ENCODE measurements around the gene CABLES2. TPM values are rescaled to one million over a fixed set of nuclear protein-coding genes. Genes with fewer than 3 reads are reported as not detected.
A peak's percentile ranks its signal among the peaks of the same experiment; 100 is the strongest.

Gene CABLES2
- total and polyA plus RNA-seq, 9 of the 15 experiments (the other 6 are each of a cell fraction or from before 2014, with no cell fraction given), result 0.46 to 4.2 (median 1.6) TPM

DNA sequence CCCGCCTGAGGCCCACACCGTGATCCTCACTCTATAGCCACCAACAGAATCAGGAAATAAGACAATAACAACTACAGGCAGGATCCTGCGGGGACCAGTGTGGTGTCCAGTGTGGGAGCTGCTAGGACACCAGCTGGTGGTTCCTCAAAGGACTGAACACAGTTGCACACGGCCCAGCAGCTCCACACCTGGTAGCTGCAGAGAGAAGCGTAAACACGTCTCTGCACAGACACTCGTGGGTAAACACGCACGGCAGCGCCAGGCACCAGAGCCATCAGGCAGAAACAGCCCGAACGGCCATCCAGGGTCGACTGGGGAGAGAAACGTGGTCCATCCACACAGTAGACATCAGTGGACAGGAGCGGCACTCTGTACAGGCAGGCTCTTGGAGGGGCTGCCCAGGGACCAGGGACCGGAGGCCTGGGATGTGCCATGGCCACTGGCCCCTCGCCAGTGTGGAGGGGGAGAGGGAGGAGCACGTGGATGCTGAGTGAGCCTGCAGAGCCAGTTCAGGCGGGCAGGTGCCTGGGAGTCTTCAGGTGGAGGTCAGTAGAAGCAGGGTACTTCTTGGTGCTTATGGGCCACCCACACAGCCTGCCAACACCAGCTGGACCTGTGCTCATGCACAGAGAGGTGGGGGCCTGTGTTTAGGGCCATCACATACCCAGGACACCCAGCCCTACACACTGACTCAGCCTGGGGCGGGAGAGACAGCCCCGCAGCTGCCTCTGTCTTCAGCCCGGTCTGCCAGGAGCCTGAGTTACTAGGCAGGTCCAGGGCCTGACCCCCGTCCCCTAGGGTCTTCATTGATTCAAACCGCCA, 32.5 kb downstream of the CABLES2 start:
- H3K79me2 ChIP-seq (ENCODE audit: control insufficient read depth, insufficient read depth, low read length), result no peaks in the 10 kb centered on the region
- H2AFZ ChIP-seq (ENCODE audit: low read depth, low read length), result no peak overlapping the region
- H3K9ac ChIP-seq (ENCODE audit: insufficient read depth in 1 of 2, low read depth in 2 of 2, low read length in 2 of 2), result peak overlapping the region in 1 of 2 experiments; percentile 36; a peak in 2 of 4 replicates
- FAIRE-seq, result no peak
- in situ Hi-C loops (cut with MboI), result no loop called here
- DNase-seq (ENCODE audit: extremely low read depth in 1 of 4, low spot score in 3 of 4), result no peak
- TF ChIP-seq, protein P1, sequence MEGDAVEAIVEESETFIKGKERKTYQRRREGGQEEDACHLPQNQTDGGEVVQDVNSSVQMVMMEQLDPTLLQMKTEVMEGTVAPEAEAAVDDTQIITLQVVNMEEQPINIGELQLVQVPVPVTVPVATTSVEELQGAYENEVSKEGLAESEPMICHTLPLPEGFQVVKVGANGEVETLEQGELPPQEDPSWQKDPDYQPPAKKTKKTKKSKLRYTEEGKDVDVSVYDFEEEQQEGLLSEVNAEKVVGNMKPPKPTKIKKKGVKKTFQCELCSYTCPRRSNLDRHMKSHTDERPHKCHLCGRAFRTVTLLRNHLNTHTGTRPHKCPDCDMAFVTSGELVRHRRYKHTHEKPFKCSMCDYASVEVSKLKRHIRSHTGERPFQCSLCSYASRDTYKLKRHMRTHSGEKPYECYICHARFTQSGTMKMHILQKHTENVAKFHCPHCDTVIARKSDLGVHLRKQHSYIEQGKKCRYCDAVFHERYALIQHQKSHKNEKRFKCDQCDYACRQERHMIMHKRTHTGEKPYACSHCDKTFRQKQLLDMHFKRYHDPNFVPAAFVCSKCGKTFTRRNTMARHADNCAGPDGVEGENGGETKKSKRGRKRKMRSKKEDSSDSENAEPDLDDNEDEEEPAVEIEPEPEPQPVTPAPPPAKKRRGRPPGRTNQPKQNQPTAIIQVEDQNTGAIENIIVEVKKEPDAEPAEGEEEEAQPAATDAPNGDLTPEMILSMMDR (IDR thresholded peaks at IDR 0.05 in 2 of 3, conservative IDR thresholded peaks at IDR 0.05 in 1 of 3; ENCODE audit: insufficient read depth in 2 of 3, low read depth in 1 of 3, low read length in 3 of 3), result 0 out of 6 replicates have a peak, but pooled peaks of 1 of the 3 experiments have one; percentile 15
- TF ChIP-seq POLR2G (IDR thresholded peaks at IDR 0.05; ENCODE audit: low read depth, low read length) (peak; percentile 8; the same call in 1 of the 2 replicates), FOXJ2 (tag; IDR thresholded peaks at IDR 0.05) (no peak)
- TF ChIP-seq, protein P2, sequence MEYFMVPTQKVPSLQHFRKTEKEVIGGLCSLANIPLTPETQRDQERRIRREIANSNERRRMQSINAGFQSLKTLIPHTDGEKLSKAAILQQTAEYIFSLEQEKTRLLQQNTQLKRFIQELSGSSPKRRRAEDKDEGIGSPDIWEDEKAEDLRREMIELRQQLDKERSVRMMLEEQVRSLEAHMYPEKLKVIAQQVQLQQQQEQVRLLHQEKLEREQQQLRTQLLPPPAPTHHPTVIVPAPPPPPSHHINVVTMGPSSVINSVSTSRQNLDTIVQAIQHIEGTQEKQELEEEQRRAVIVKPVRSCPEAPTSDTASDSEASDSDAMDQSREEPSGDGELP (CRISPR knock-in tag; IDR thresholded peaks at IDR 0.05; ENCODE audit: borderline replicate concordance), result peak; percentile 37; the same call in 1 of the 2 replicates
- TF ChIP-seq, protein P3, sequence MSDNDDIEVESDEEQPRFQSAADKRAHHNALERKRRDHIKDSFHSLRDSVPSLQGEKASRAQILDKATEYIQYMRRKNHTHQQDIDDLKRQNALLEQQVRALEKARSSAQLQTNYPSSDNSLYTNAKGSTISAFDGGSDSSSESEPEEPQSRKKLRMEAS (CRISPR knock-in tag; IDR thresholded peaks at IDR 0.05), result 0 out of 2 replicates have a peak, but pooled peaks have one; percentile 0
- H3K9me3 ChIP-seq (replicated peaks; ENCODE audit: control insufficient read depth, insufficient read depth, low read depth, low read length), result no peaks in the 10 kb centered on the region
- H3K27ac ChIP-seq (ENCODE audit: extremely low read depth, low read depth, low read length), result no peak overlapping the region
- BruUV-seq (replicated peaks), result no TSS peak
- H3K36me3 ChIP-seq (ENCODE audit: control insufficient read depth, insufficient read depth, low read length), result no peaks in the 10 kb centered on the region
- H3K4me1 ChIP-seq (replicated peaks in 1 of 2; ENCODE audit: control insufficient read depth in 2 of 2, insufficient read depth in 2 of 2, low read length in 2 of 2), result peaks cover 7 to 78% of the 10 kb centered on the region in 2 experiments; a peak in 4 of 5 replicates
- H3K9me1 ChIP-seq (ENCODE audit: control insufficient read depth, insufficient read depth, low read length), result no peaks in the 10 kb centered on the region
- H3K27me3 ChIP-seq (ENCODE audit: control insufficient read depth in 2 of 2, insufficient read depth in 2 of 2, low read length in 2 of 2), result no peaks in the 10 kb centered on the region
- CTCF ChIA-PET (ENCODE audit: low intra/inter-chr PET ratio), result no interaction called here
- no peak overlapping the region for H3K4me3 ChIP-seq
- no peak for ATAC-seq
- intact Hi-C loops (cut with micrococcal nuclease), result no loop called here
- H3K4me2 ChIP-seq (ENCODE audit: insufficient read depth, low read length), result no peak overlapping the region
- no peaks in the 10 kb centered on the region for H4K20me1 ChIP-seq (replicated peaks; ENCODE audit: control insufficient read depth, insufficient read depth, low read length)
- POLR2A ChIA-PET, result interaction anchor here (0.6 to 1.3 kb wide), 5 partner anchors 10 to 72 kb away, joined by 3 to 9 read pairs (median 3); partner anchors contain the start of genes ADRM1, CABLES2 and RPS21
- 50% methylated on average over 20 of the region's 24 CpGs for WGBS (ENCODE audit: insufficient coverage, low coverage, missing lambda C conversion rate)

Measured in K562 (cell line).